Endothelial cell of umbilical vein (primary cell): ENCODE data around the gene RBFOX1.

Source experiments
- EZH2 ChIP-seq: IDR thresholded peaks from 2 replicates; pipeline ENCODE4 v1.6.1; 2012; ENCODE audit warnings: borderline replicate concordance, low read depth, mild to moderate bottlenecking, moderate library complexity, low read length, inconsistent platforms; ENCODE audit not compliant: severe bottlenecking
- FOS ChIP-seq: IDR thresholded peaks from 2 replicates; pipeline ENCODE4 v1.6.1; 2011; ENCODE audit warnings: mild to moderate bottlenecking, low read length, moderate library complexity, borderline replicate concordance; ENCODE audit not compliant: insufficient read depth
- GATA2 ChIP-seq: IDR thresholded peaks from 2 replicates; pipeline ENCODE4 v1.7.0; 2011; ENCODE audit warnings: low read depth, mild to moderate bottlenecking, moderate library complexity, mixed read lengths, low read length; ENCODE audit not compliant: insufficient read length, insufficient read depth
- JUN ChIP-seq: IDR thresholded peaks from 2 replicates; pipeline ENCODE4 v1.6.1; 2011; ENCODE audit warnings: borderline replicate concordance, low read depth; ENCODE audit not compliant: insufficient read length, insufficient read depth
- MYC ChIP-seq: IDR thresholded peaks from one replicate; pipeline ENCODE4 v1.6.1; 2011; ENCODE audit warnings: mild to moderate bottlenecking, low read depth, low read length
- POLR2A ChIP-seq: IDR thresholded peaks from 2 replicates; pipeline ENCODE4 v1.6.1; 2012; ENCODE audit warnings: low read depth, mild to moderate bottlenecking, control low read depth, low read length
- POLR2AphosphoS5 ChIP-seq: IDR thresholded peaks from 2 replicates; pipeline ENCODE4 v1.6.1; 2012; ENCODE audit warnings: low read depth, mild to moderate bottlenecking, control low read depth, low read length, moderate library complexity; ENCODE audit not compliant: insufficient read depth
- TF ChIP-seq, protein P1 (sequence below), 2 donors: IDR thresholded peaks; 1 replicate in 1 of 2; 2 replicates in 1 of 2; pipeline ENCODE4 v1.5.1; 2011; ENCODE audit warnings: low read length in 2 of 2, mild to moderate bottlenecking in 2 of 2, moderate library complexity in 2 of 2, control low read depth in 1 of 2, inconsistent platforms in 1 of 2, low read depth in 1 of 2; ENCODE audit not compliant: insufficient read depth in 1 of 2; ENCODE audit errors: extremely low read depth in 1 of 2
- TF ChIP-seq, protein P2 (sequence below): IDR thresholded peaks from 2 replicates; pipeline ENCODE4 v1.6.1; 2011; ENCODE audit not compliant: insufficient read depth, insufficient read length

DNA sequence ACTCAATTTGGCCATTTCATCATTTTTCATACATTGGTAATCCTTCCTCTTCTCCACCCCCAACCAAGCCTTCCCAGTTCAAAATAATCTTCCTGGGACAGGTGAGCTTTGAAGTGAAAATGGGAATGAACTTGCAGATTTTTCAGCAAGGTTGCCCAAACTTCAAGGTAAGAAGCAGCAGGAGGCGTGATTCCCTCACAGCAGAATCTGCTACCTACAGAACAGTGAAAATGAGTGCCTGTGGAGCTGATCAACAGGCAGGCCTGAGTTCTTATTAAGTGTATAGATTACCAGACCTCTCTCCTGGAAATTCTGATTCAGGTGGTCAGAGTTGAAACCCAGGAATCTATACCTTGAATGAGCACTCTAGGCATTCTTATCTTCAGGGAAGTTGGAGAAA, 356.6 kb downstream of the RBFOX1 start:
- no peak for TF ChIP-seq EZH2
- TF ChIP-seq FOS, result no peak
- no peak for TF ChIP-seq POLR2A
- TF ChIP-seq, protein P1, sequence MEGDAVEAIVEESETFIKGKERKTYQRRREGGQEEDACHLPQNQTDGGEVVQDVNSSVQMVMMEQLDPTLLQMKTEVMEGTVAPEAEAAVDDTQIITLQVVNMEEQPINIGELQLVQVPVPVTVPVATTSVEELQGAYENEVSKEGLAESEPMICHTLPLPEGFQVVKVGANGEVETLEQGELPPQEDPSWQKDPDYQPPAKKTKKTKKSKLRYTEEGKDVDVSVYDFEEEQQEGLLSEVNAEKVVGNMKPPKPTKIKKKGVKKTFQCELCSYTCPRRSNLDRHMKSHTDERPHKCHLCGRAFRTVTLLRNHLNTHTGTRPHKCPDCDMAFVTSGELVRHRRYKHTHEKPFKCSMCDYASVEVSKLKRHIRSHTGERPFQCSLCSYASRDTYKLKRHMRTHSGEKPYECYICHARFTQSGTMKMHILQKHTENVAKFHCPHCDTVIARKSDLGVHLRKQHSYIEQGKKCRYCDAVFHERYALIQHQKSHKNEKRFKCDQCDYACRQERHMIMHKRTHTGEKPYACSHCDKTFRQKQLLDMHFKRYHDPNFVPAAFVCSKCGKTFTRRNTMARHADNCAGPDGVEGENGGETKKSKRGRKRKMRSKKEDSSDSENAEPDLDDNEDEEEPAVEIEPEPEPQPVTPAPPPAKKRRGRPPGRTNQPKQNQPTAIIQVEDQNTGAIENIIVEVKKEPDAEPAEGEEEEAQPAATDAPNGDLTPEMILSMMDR (IDR thresholded peaks at IDR 0.05; ENCODE audit: extremely low read depth in 1 of 2, insufficient read depth in 1 of 2, low read depth in 1 of 2, low read length in 2 of 2), result no peak
- no peak for TF ChIP-seq POLR2AphosphoS5
- TF ChIP-seq, protein P2, sequence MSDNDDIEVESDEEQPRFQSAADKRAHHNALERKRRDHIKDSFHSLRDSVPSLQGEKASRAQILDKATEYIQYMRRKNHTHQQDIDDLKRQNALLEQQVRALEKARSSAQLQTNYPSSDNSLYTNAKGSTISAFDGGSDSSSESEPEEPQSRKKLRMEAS, result no peak
- no peak for TF ChIP-seq MYC
- TF ChIP-seq JUN, result no peak
- no peak for TF ChIP-seq GATA2
